PC-9 (cell line): ENCODE results near the gene PRDM13. TPM values are rescaled to one million over a fixed set of nuclear protein-coding genes. Genes with fewer than 3 reads are reported as not detected.

Source experiments
- BruUV-seq: library from RNA; stranded (reverse); fragments of 400-500 nt; replicated peaks from 2 replicates; lab custom pipeline; 2021; lab: Mats Ljungman, UMichigan
- CTCF ChIA-PET: fragments of 300-600 bp; sonication (Branson Sonifier 250); formaldehyde crosslinking; loops from one replicate; lab custom pipeline; 2022; ENCODE audit warnings: antibody characterized with exemption; lab: Charles Lee
- POLR2A ChIA-PET: fragments of 300-600 bp; sonication (Branson Sonifier 250); formaldehyde crosslinking; loops from one replicate; lab custom pipeline; 2022; ENCODE audit warnings: antibody characterized with exemption; ENCODE audit not compliant: unreplicated experiment; lab: Charles Lee
- DNase-seq, 2 experiments: peaks; one replicate each; pipeline versions ENCODE4 v3.0.0 to v3.0.0-alpha.2; 2015 to 2022; ENCODE audit warnings: mixed read lengths in 1 of 2
- H2AFZ ChIP-seq: fragments of 200-600 bp; sonication (generic); 2 replicates; pipeline ENCODE4 v1.8.1; 2017; ENCODE audit warnings: antibody characterized with exemption
- H3F3A ChIP-seq: fragments of 200-600 bp; sonication (generic); 2 replicates; pipeline ENCODE4 v1.8.1; 2017; ENCODE audit warnings: antibody characterized with exemption, mild to moderate bottlenecking, low read depth; ENCODE audit not compliant: insufficient read depth
- H3K27ac ChIP-seq: fragments of 200-600 bp; sonication (generic); 2 replicates; pipeline ENCODE4 v1.6.1; 2016; ENCODE audit warnings: mixed run types
- H3K27me3 ChIP-seq: fragments of 200-600 bp; sonication (generic); 2 replicates; pipeline ENCODE4 v1.6.1; 2016; ENCODE audit warnings: low read depth, mixed run types; ENCODE audit not compliant: insufficient read depth
- H3K36me3 ChIP-seq: fragments of 200-600 bp; sonication (generic); 2 replicates; pipeline ENCODE4 v1.6.1; 2016; ENCODE audit warnings: low read depth, mixed run types
- H3K4me1 ChIP-seq: fragments of 200-600 bp; sonication (generic); replicated peaks from 2 replicates; pipeline ENCODE4 v1.6.1; 2016; ENCODE audit warnings: mixed run types; ENCODE audit not compliant: insufficient read depth
- H3K4me2 ChIP-seq: fragments of 200-600 bp; sonication (generic); 2 replicates; pipeline ENCODE4 v1.6.1; 2017; ENCODE audit warnings: mixed run types
- H3K4me3 ChIP-seq: fragments of 200-600 bp; sonication (generic); 2 replicates; pipeline ENCODE4 v1.6.1; 2016; ENCODE audit warnings: mixed run types
- H3K79me2 ChIP-seq: fragments of 200-600 bp; sonication (generic); 2 replicates; pipeline ENCODE4 v1.6.1; 2017; ENCODE audit warnings: low read depth, mixed run types
- H3K9me2 ChIP-seq: fragments of 200-600 bp; sonication (generic); 2 replicates; pipeline ENCODE4 v1.8.1; 2017; ENCODE audit warnings: mild to moderate bottlenecking; ENCODE audit not compliant: insufficient read depth
- H3K9me3 ChIP-seq: fragments of 200-600 bp; sonication (generic); 2 replicates; pipeline ENCODE4 v1.8.1; 2016; ENCODE audit warnings: low read depth; ENCODE audit not compliant: insufficient read depth
- H4K20me1 ChIP-seq: fragments of 200-600 bp; sonication (generic); 2 replicates; pipeline ENCODE4 v1.8.1; 2017; ENCODE audit not compliant: insufficient read depth
- CTCF ChIP-seq: fragments of 200-600 bp; sonication (generic); conservative IDR thresholded peaks from 2 replicates; pipeline ENCODE4 v1.6.1; 2017; ENCODE audit warnings: mixed run types, antibody characterized with exemption, mild to moderate bottlenecking, moderate library complexity
- EZH2 ChIP-seq: fragments of 200-600 bp; sonication (generic); IDR thresholded peaks from 2 replicates; pipeline ENCODE4 v1.8.0; 2017; ENCODE audit warnings: antibody characterized with exemption, low read depth
- intact Hi-C: fragments of 100-400 bp; cut with micrococcal nuclease; formaldehyde crosslinking; loops from one replicate; pipeline ENCODE4 v1.10.0; 2022; ENCODE audit not compliant: unreplicated experiment
- total RNA-seq: library from RNA; stranded (reverse); gene quantifications from 2 replicates; pipeline ENCODE4 v1.2.3, GENCODE V29; 2021

The PRDM13 gene
- total RNA-seq, 1 experiment from 2014 or later, result not detected

- Histone ChIP-seq H3K4me3 (no peak overlapping the region), H3K79me2 (no peaks in the 10 kb centered on the region), H3K4me1 (no peaks in the 10 kb centered on the region), H4K20me1 (no peaks in the 10 kb centered on the region), H3K9me3 (no peaks in the 10 kb centered on the region), H2AFZ (no peak overlapping the region), H3K27me3 (0 out of 2 replicates have a peak, but pooled peaks cover 3% of the 10 kb centered on the region), H3K4me2 (no peak overlapping the region), H3F3A (no peaks in the 10 kb centered on the region), H3K9me2 (no peaks in the 10 kb centered on the region), H3K36me3 (no peaks in the 10 kb centered on the region), H3K27ac (no peak overlapping the region)
- TF ChIP-seq CTCF (no peak), EZH2 (no peak)
- CTCF ChIA-PET, result no interaction called here
- POLR2A ChIA-PET, result no interaction called here
- no TSS peak for BruUV-seq
- intact Hi-C loops, result no loop called here
- DNase-seq, result no peak
Measured at GRCh38 chr6:99602520-99603420, 3.9 kb upstream of the PRDM13 start.

- no peak overlapping the region for H3K4me3 ChIP-seq
- H3K9me2 ChIP-seq, result no peaks in the 10 kb centered on the region
- H3K4me1 ChIP-seq, result no peaks in the 10 kb centered on the region
- no peaks in the 10 kb centered on the region for H3K79me2 ChIP-seq
- no TSS peak for BruUV-seq
- no peak for DNase-seq
- H3K27me3 ChIP-seq, result 0 out of 2 replicates have a peak, but pooled peaks cover 3% of the 10 kb centered on the region
- intact Hi-C loops, result no loop called here
- H2AFZ ChIP-seq, result no peak overlapping the region
- POLR2A ChIA-PET, result no interaction called here
- no peaks in the 10 kb centered on the region for H4K20me1 ChIP-seq
- H3F3A ChIP-seq, result no peaks in the 10 kb centered on the region
- H3K9me3 ChIP-seq, result no peaks in the 10 kb centered on the region
- H3K27ac ChIP-seq, result no peak overlapping the region
- TF ChIP-seq EZH2 (no peak), CTCF (no peak)
- no peak overlapping the region for H3K4me2 ChIP-seq
- no peaks in the 10 kb centered on the region for H3K36me3 ChIP-seq
- CTCF ChIA-PET, result no interaction called here
Measured at GRCh38 chr6:99603421-99604165, 3.0 kb upstream of the PRDM13 start.

GRCh38 chr6:99604166-99605073 is 2.2 kb upstream of the PRDM13 start:
- Histone ChIP-seq H3K36me3 (no peaks in the 10 kb centered on the region), H3K4me1 (no peaks in the 10 kb centered on the region), H3K79me2 (no peaks in the 10 kb centered on the region), H3K4me3 (no peak overlapping the region), H4K20me1 (no peaks in the 10 kb centered on the region), H3K9me3 (no peaks in the 10 kb centered on the region), H3K9me2 (no peaks in the 10 kb centered on the region), H3K4me2 (no peak overlapping the region), H3K27me3 (0 out of 2 replicates have a peak, but pooled peaks cover 3% of the 10 kb centered on the region), H2AFZ (no peak overlapping the region), H3K27ac (no peak overlapping the region), H3F3A (no peaks in the 10 kb centered on the region)
- POLR2A ChIA-PET, result no interaction called here
- no peak for DNase-seq
- TF ChIP-seq EZH2 (no peak), CTCF (no peak)
- CTCF ChIA-PET, result no interaction called here
- no TSS peak for BruUV-seq
- intact Hi-C loops, result no loop called here
